ENCODE results near the gene EXOC3.
A peak's percentile ranks its signal among the peaks of the same experiment; 100 is the strongest.
"Not testable (repeated sequence)": the region's sequence is repeated elsewhere in the genome, so short reads cannot be mapped to it uniquely, and the experiment has no call there.

Gene EXOC3

DNA sequence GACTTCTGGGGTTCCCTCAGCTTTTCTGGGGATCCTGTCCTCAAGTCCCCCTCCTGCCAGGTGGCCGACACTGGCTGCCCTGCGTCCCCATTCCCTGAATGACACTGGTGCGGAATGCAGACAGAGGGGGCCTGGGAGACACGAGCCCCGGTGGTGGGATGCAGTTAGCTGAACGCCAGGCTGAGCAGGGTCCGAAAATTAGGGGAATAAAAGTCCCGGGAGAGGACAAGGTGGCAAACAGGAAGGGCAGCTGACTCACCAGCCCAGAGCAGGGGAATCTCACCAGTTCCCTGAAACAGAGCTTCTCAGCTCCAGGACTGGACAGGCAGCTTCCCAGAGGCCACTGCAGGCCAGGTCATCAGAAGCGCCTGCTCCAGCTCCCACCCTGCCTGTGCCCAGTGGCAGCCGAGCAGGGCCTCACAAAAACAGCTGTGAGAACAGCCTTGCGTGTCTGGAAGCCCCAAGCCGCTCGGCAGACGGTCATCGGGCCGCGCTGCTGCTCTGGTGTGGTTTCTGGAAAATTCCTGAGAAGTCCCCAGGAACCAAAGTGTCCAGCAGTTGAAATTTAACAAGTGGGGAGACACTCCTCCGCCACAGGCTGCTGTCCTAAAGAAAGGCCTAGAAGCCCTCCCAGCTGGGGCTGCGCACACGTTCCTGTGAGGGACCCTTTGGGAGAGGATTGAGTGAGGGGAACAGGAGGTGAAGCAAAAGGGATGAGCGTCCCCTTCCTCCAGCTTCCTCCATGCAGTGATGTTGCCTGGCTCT lies 47.6 kb upstream of the EXOC3 start:
- TF ChIP-seq, protein P1, sequence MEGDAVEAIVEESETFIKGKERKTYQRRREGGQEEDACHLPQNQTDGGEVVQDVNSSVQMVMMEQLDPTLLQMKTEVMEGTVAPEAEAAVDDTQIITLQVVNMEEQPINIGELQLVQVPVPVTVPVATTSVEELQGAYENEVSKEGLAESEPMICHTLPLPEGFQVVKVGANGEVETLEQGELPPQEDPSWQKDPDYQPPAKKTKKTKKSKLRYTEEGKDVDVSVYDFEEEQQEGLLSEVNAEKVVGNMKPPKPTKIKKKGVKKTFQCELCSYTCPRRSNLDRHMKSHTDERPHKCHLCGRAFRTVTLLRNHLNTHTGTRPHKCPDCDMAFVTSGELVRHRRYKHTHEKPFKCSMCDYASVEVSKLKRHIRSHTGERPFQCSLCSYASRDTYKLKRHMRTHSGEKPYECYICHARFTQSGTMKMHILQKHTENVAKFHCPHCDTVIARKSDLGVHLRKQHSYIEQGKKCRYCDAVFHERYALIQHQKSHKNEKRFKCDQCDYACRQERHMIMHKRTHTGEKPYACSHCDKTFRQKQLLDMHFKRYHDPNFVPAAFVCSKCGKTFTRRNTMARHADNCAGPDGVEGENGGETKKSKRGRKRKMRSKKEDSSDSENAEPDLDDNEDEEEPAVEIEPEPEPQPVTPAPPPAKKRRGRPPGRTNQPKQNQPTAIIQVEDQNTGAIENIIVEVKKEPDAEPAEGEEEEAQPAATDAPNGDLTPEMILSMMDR (IDR thresholded peaks at IDR 0.05; ENCODE audit: low read length): no peak
- no peak for TF ChIP-seq EZH2 (IDR thresholded peaks at IDR 0.05; ENCODE audit: borderline replicate concordance, low read length)
- peak overlapping the region; percentile 95 for H3K27ac ChIP-seq (ENCODE audit: low read depth, low read length, poor library complexity, severe bottlenecking)
- H3K9ac ChIP-seq (ENCODE audit: low read length): peak overlapping the region; percentile 43

DNA sequence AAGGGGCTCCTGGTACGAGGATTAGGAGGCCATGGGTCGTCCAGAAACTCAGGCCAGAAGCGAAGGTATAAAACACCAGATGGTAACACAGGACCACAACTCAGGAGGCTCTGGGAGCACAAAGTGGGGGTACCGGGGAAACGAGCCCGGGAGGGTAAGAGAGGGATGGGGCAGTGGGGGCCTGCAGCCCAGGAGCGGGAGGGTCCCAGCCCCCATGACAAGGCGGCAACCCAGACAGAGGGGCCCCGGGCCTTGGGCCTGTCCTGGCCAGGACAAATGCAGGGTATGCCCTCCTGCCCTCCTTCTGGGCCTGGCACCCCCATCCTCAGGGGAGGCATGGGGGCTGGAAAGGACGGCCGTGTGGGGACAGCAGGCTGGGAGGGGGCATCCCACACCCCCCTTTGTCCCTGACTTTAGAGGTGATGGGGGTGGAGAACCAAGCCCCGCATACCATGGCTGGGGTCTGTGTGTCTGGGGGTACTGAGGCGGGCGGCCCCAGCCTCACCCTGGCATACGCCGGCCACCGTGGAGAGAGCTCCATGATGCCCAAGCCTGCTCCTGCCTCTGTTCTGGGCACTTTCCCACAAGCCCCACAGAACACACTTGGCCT lies 47.0 kb upstream of the EXOC3 start:
- Histone ChIP-seq H3K4me2 (ENCODE audit: low read length) (peak overlapping the region; percentile 42; the same call in 1 of the 2 replicates), H2AFZ (ENCODE audit: low read length) (no peak overlapping the region), H3K9ac (ENCODE audit: low read length) (peak overlapping the region; percentile 43; the same call in 1 of the 2 replicates)

More for the DNA sequence above, 47.6 kb upstream of the EXOC3 start:
- H4K20me1 ChIP-seq (ENCODE audit: insufficient read depth, low read length): no peaks in the 10 kb centered on the region
- H3K9me3 ChIP-seq (ENCODE audit: low read length): no peaks in the 10 kb centered on the region
- H3F3A ChIP-seq (ENCODE audit: insufficient read depth, low read length): no peaks in the 10 kb centered on the region
- H3K36me3 ChIP-seq (ENCODE audit: insufficient read depth, low read length): no peaks in the 10 kb centered on the region
- H3K9me2 ChIP-seq (ENCODE audit: low read depth, low read length): no peaks in the 10 kb centered on the region
- peaks cover 79% of the 10 kb centered on the region for H3K4me1 ChIP-seq (ENCODE audit: insufficient read depth, low read length, severe bottlenecking)
- peak overlapping the region; percentile 34 for H3K4me3 ChIP-seq (ENCODE audit: low read depth, low read length, poor library complexity, severe bottlenecking)
- H3K79me2 ChIP-seq (ENCODE audit: insufficient read depth, low read length): no peaks in the 10 kb centered on the region
- H3K27me3 ChIP-seq (ENCODE audit: insufficient read depth, low read length): no peaks in the 10 kb centered on the region
- H2AFZ ChIP-seq (ENCODE audit: low read length): no peak overlapping the region
- peak overlapping the region; percentile 42; the same call in 1 of the 2 replicates for H3K4me2 ChIP-seq (ENCODE audit: low read length)

DNA sequence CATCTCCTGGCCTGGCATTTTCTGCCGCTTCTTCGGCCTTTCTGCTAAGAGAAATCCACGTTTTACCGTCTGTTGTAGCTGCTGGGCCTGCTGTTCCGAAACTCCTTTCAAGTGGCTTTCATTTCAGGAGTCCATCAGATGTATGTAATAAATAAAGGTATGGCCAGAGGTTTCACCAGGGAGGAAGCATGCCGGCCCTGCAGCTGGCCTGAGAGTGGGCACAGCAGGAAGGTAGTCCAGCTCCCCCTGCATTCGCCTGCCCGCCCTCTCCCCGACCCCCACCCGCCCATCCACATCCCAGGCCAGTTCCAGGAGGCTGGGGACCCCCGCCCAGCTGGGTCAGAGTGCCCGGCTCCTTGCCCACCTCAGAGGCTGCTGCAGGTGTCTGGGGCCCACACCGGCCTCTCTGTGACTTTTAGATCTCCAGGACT lies 46.4 kb upstream of the EXOC3 start:
- Histone ChIP-seq H3K36me3 (ENCODE audit: insufficient read depth, low read length) (no peaks in the 10 kb centered on the region), H2AFZ (ENCODE audit: low read length) (no peak overlapping the region), H3K79me2 (ENCODE audit: insufficient read depth, low read length) (no peaks in the 10 kb centered on the region), H3K4me2 (ENCODE audit: low read length) (no peak overlapping the region), H3K4me1 (ENCODE audit: insufficient read depth, low read length, severe bottlenecking) (peaks cover 77% of the 10 kb centered on the region), H3K4me3 (ENCODE audit: low read depth, low read length, poor library complexity, severe bottlenecking) (no peak overlapping the region), H4K20me1 (ENCODE audit: insufficient read depth, low read length) (no peaks in the 10 kb centered on the region), H3K9me3 (ENCODE audit: low read length) (no peaks in the 10 kb centered on the region), H3K27ac (ENCODE audit: low read depth, low read length, poor library complexity, severe bottlenecking) (peak overlapping the region; percentile 95), H3K9ac (ENCODE audit: low read length) (no peak overlapping the region; the same call in 1 of the 2 replicates), H3K9me2 (ENCODE audit: low read depth, low read length) (no peaks in the 10 kb centered on the region), H3F3A (ENCODE audit: insufficient read depth, low read length) (no peaks in the 10 kb centered on the region), H3K27me3 (ENCODE audit: insufficient read depth, low read length) (no peaks in the 10 kb centered on the region)
- TF ChIP-seq EZH2 (IDR thresholded peaks at IDR 0.05; ENCODE audit: borderline replicate concordance, low read length): no peak
- TF ChIP-seq, protein P1 (IDR thresholded peaks at IDR 0.05; ENCODE audit: low read length): no peak

More for the DNA sequence above, 47.0 kb upstream of the EXOC3 start:
- H3K9me2 ChIP-seq (ENCODE audit: low read depth, low read length): no peaks in the 10 kb centered on the region
- no peaks in the 10 kb centered on the region for H3K79me2 ChIP-seq (ENCODE audit: insufficient read depth, low read length)
- H3K4me1 ChIP-seq (ENCODE audit: insufficient read depth, low read length, severe bottlenecking): peaks cover 78% of the 10 kb centered on the region
- no peaks in the 10 kb centered on the region for H3K9me3 ChIP-seq (ENCODE audit: low read length)
- H3K27me3 ChIP-seq (ENCODE audit: insufficient read depth, low read length): no peaks in the 10 kb centered on the region
- H3K27ac ChIP-seq (ENCODE audit: low read depth, low read length, poor library complexity, severe bottlenecking): peak overlapping the region; percentile 95
- no peak overlapping the region for H3K4me3 ChIP-seq (ENCODE audit: low read depth, low read length, poor library complexity, severe bottlenecking)
- H4K20me1 ChIP-seq (ENCODE audit: insufficient read depth, low read length): no peaks in the 10 kb centered on the region
- no peaks in the 10 kb centered on the region for H3K36me3 ChIP-seq (ENCODE audit: insufficient read depth, low read length)
- H3F3A ChIP-seq (ENCODE audit: insufficient read depth, low read length): no peaks in the 10 kb centered on the region
- no peak for TF ChIP-seq EZH2 (IDR thresholded peaks at IDR 0.05; ENCODE audit: borderline replicate concordance, low read length)
- TF ChIP-seq, protein P1 (IDR thresholded peaks at IDR 0.05; ENCODE audit: low read length): no peak

DNA sequence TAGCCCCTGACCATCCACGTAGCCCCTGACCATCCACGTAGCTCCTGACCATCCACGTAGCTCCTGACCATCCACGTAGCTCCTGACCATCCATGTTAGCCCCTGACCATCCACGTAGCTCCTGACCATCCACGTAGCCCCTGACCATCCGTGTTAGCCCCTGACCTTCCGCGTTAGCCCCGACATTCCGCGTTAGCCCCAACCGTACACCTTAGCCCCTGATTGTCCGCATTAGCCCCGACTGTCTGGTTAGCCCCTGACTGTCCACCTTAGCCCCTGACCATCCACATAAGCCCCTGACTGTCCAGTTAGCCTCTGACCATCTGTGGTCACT lies 44.9 kb upstream of the EXOC3 start:
- Histone ChIP-seq H3K9ac (ENCODE audit: low read length) (peak overlapping the region; percentile 65; the same call in 1 of the 2 replicates), H3K27ac (ENCODE audit: low read depth, low read length, poor library complexity, severe bottlenecking) (peak overlapping the region; percentile 96), H3K4me2 (ENCODE audit: low read length) (peak overlapping the region; percentile 60; the same call in 1 of the 2 replicates), H3K4me1 (ENCODE audit: insufficient read depth, low read length, severe bottlenecking) (peaks cover 73% of the 10 kb centered on the region)
- H3K79me2 ChIP-seq (ENCODE audit: insufficient read depth, low read length); H3K36me3 ChIP-seq (ENCODE audit: insufficient read depth, low read length); H3K9me3 ChIP-seq (ENCODE audit: low read length); H3K27me3 ChIP-seq (ENCODE audit: insufficient read depth, low read length); H3K9me2 ChIP-seq (ENCODE audit: low read depth, low read length); H3K4me3 ChIP-seq (ENCODE audit: low read depth, low read length, poor library complexity, severe bottlenecking); H2AFZ ChIP-seq (ENCODE audit: low read length); H3F3A ChIP-seq (ENCODE audit: insufficient read depth, low read length); H4K20me1 ChIP-seq (ENCODE audit: insufficient read depth, low read length): not testable (repeated sequence)

All from OCI-LY1 (cell line).